ENCODE results near the gene ZFYVE19. TPM values are rescaled to one million over a fixed set of nuclear protein-coding genes. Genes with fewer than 3 reads are reported as not detected.
A peak's percentile ranks its signal among the peaks of the same experiment; 100 is the strongest.

The ZFYVE19 gene
- total RNA-seq, 1 experiment from 2014 or later, result 18.4 TPM

GRCh38 chr15:40775740-40776536 lies 31.0 kb upstream of the ZFYVE19 start:
- DNase-seq (ENCODE audit: low read depth), result no peak

DNA sequence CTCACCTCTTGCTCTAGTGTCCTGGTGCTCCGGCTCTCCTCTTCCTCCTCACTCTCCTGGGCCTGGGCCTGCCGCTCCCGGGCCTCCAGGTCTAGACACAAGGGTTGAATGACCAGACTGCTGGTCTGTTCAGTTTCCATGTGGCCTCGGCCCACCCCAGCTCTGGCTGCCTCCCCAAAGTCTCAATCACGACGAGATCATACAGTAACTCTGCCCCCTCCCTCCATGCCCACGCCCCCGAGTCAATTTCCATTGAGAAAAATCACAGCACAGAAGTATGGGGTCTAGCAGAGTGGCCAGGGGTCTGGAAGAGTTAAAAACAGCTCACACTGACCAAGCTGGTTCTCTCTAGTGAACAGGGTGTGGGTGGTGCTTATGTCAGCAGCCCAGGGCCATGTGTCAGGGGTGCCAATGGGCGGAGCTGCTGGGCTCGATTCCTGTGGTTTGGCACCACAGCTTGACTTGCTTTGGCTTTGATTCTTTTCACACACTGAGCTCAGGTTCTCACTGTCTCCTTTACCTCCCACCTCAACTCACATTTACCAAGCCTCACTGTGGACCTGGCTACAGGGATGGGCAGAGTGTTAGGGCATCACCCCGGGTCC lies 30.2 kb upstream of the ZFYVE19 start:
- DNase-seq (ENCODE audit: low read depth), result peak; percentile 68

GRCh38 chr15:40782609-40783227 lies 24.2 kb upstream of the ZFYVE19 start:
- peak; percentile 57 for DNase-seq (ENCODE audit: low read depth)

DNA sequence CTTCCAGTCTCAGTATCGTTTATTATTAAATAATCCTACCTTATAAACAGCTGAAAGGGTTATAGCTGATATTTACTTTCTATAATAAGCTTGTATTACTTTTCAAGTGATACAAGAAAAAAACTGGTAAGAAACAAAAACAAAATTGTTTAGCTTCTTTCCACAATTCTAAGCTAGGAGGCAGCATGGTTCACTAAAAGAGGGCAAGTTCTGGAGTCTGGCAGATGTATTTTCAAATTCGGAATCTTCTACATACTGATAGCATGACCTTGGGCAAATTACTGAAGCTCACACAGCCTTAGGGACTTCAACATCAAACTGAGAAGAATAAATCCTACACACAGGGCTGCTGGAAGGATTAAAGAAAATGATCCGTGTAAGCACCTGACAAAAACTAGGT lies 21.7 kb upstream of the ZFYVE19 start:
- DNase-seq (ENCODE audit: low read depth), result no peak

- DNase-seq (ENCODE audit: low read depth), result no peak
Observed at GRCh38 chr15:40785814-40786213, 21.1 kb upstream of the ZFYVE19 start.

DNA sequence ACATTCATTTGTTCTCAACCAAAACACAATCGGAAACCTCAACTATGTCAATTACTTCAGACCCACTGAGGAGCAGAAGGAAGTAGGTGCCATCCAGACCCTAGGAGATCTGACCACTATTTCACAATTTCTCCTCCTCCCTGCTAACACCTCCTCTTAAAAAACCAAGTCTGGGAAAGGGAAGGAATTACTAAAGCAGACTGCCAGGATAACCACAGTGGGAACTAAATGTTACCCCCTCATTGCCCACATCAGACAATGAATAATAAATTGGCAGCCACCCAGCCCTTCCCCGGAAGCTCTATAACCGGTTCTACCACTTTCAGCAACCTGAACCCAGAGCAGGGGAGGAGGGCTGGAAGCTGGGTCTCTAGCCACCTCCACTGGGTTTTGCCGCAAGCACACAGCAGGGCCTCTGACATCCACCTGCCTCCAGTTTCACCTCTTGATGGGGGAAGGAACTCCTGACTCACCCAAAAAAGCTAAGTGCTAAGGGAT lies 19.5 kb upstream of the ZFYVE19 start:
- DNase-seq (ENCODE audit: low read depth), result peak; percentile 98

DNA sequence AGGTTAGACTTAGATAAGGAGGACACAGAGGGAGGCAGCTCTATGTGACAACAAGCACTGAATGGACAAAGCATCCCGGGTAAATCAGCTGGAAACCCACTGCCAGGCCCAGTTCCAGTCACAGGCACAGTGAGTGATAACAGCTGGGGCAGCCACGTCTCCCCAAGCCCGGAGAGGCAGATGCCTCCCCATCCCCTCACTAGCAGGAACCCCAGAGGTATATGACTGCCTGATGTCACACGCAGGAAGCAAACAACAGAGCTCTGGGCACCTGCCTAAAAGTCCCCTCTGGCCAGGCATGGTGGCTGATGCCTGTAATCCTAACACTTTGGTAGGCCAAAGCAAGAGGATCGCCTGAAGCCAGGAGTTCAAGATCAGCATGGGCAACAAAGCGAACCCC lies 18.9 kb upstream of the ZFYVE19 start:
- DNase-seq (ENCODE audit: low read depth), result no peak

DNA sequence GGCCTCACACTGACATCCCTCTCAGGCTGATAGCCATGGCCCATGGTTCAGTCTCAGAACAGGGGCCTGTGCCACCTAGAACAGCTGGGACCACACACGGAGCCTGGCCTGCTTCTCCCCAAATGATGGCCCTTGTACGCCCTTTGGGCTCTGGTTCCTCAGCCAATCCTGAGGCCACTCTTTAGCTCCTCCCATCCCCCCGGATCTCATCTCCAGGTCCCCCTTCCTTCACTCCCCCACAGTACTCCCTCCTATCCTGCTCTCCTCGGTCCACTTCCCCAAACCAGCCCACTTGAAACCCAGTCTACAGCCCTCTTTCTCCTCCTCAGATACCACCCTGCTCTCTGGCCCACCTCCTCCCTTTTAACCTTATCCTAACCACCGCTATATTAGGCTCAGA lies 17.8 kb upstream of the ZFYVE19 start:
- DNase-seq (ENCODE audit: low read depth), result no peak

DNA sequence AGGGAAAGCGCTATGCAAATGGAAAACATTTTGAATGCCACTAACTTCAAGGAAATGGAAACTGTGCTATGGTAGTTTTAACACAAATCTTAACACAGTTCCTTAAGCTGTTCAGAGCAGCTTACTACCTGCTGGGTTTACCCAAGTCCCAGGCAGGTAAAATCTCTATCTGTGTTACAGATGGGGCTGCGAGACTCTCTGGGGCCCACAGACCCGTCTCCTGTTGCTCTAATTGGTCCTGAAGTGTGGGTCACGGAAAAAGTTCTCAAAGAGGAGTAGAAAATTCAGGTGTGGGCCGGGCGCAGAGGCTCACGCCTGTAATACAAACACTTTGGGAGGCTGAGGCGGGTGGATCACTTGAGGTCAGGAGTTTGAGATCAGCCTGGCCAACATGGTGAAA lies 16.9 kb upstream of the ZFYVE19 start:
- no peak for DNase-seq (ENCODE audit: low read depth)

DNA sequence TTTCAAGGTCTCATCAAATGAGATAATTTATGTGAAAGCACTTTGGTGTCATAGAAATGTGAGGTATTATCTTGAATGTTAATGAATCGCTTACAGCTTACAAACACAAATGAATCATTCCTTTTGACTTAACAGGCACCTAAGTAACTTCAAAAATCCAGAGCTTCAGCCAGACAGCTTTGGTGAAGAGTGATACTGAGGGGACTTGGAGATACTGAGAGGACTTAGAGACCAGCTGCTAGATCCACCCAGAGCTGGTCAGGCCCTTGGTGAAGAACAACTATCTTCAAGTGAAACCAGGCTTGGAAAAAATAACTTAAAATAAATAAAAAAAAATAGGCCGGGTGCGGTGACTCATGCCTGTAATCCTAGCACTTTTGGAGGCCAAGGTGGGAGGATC lies 16.2 kb upstream of the ZFYVE19 start:
- DNase-seq (ENCODE audit: low read depth), result peak; percentile 23

DNA sequence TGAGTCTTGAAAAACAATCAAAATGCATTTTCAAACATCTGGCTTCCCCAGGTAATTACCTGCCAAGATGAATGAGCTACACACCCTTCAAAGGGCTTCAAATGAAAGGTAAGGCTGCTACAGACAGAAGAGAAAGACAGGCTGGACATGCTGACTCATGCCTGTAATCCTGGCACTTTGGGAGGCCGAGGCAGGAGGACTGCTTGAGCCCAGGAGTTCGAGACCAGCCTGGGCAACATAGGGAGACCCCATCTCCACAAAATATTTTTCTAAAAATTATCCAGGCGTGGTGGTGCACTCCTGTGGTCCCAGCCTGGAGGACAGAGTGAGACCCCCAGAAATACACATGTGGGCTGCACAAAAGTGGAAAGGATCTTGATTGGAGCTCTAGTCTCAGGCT lies 14.5 kb upstream of the ZFYVE19 start:
- no peak for DNase-seq (ENCODE audit: low read depth)

GRCh38 chr15:40793216-40793989 lies 13.5 kb upstream of the ZFYVE19 start:
- peak; percentile 96 for DNase-seq (ENCODE audit: low read depth)

GRCh38 chr15:40796041-40796440 lies 10.8 kb upstream of the ZFYVE19 start:
- no peak for DNase-seq (ENCODE audit: low read depth)

- DNase-seq (ENCODE audit: low read depth), result no peak
Observed at GRCh38 chr15:40796512-40796911, 10.4 kb upstream of the ZFYVE19 start.

GRCh38 chr15:40799523-40799922 lies 7.4 kb upstream of the ZFYVE19 start:
- no peak for DNase-seq (ENCODE audit: low read depth)

DNA sequence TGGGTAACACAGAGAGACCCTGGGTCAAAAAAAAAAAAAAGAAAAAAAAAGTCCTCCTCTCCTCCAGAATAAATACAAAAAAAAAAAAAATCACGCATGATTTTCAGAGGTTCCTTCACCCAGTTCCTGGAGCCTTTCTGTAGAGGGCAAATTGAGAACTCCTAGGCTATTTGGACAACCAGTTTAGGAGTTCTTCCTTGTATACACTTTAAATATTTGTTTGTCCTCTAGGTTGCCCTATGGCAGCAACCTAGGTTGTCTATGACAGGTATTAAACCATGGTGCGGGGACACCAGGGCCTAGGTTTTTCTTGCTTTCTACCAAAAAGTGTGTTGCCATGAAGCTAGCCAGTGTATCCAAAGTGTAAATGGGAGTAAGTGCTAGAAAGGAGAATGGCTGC lies 3.8 kb upstream of the ZFYVE19 start:
- no peak for DNase-seq (ENCODE audit: low read depth)

DNA sequence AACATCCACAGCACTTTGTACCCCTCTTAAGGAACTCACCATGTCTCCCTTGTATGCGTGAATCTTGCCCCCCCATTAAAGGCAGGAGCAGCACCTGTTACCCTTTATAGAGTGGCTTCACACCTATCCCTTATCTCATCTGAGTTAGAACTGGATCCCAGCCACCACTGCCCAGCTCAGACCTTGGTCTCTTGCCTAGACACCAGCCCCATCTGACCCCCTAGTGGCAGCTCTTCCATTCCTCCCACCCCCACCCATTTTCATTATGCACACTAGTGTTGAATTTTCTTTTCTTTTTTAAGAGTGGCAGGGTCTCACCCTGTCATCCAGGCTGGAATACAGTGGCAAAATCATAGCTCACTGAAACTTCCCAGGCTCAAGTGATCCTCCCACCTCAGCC lies 3.2 kb upstream of the ZFYVE19 start:
- DNase-seq (ENCODE audit: low read depth), result no peak

DNA sequence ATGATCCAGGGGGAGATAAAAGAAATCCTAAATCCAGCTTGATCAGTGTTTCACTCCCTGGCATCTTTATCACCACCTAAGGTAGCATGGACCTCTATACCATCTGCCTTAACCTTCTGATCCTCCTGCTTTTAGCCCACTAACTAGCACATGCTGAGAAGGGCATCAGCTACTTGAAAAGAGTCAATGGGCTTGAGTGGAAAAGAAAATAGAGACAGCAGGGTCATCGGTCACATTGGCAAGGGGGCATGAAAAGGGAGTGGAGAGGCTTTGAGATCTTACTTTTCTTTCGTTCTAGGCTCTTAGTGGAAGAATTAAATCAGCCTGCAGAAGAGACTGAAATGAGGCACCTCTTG lies 239 bp upstream of the ZFYVE19 start:
- DNase-seq (ENCODE audit: low read depth), result no peak

- DNase-seq (ENCODE audit: low read depth), result no peak
Observed at GRCh38 chr15:40807888-40808461, 1.1 kb downstream of the ZFYVE19 start.

- DNase-seq (ENCODE audit: low read depth), result no peak
Observed at GRCh38 chr15:40808861-40809450, 2.1 kb downstream of the ZFYVE19 start.

All from HT1080 (cell line).